ENCODE results near the gene PAK5. TPM values are rescaled to one million over a fixed set of nuclear protein-coding genes. Genes with fewer than 3 reads are reported as not detected.

The PAK5 gene
- total RNA-seq, 1 donor from 2014 or later: 1.6 TPM

DNA sequence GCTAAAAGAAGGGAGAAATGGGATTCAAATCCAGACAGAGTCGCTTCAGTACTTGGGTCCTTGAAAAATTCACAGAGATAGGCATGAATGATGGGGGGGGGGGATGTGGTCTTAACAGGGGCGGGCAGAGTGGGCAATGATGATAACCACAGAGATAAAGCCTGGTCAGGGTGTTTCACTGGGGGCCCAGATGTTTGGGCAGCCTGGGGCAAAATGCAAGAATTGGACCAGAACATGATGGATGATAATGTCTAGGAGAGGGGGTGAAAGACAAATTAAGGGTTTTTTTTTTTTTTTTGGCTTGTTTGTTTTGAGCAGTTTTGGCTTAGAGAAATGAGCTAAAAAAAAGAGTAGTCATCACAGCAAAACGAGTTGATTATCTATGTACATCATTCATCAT is 267.1 kb downstream of the PAK5 start:
- peaks cover 65% of the 10 kb centered on the region for H3K4me1 ChIP-seq
- no peaks in the 10 kb centered on the region for H3K79me2 ChIP-seq (ENCODE audit: low read depth)
- no peaks in the 10 kb centered on the region for H3K9me3 ChIP-seq (ENCODE audit: low read depth)
- peaks cover 20% of the 10 kb centered on the region for H3K27me3 Mint-ChIP-seq (ENCODE audit: insufficient read depth, low read depth)
- H3F3A ChIP-seq (ENCODE audit: low read depth): peaks cover 40% of the 10 kb centered on the region
- H3K4me1 Mint-ChIP-seq: peaks cover 41% of the 10 kb centered on the region
- H3K36me3 Mint-ChIP-seq: no peaks in the 10 kb centered on the region
- H3K9me3 Mint-ChIP-seq: no peaks in the 10 kb centered on the region
- H3K9ac ChIP-seq: no peak overlapping the region
- H3K36me3 ChIP-seq: no peaks in the 10 kb centered on the region
- TF ChIP-seq EZH2phosphoT487 (IDR thresholded peaks at IDR 0.05): no peak
- no peak for TF ChIP-seq CTCF (IDR thresholded peaks at IDR 0.05)
- no peak for TF ChIP-seq EZH2 (IDR thresholded peaks at IDR 0.05)
- peaks cover 33% of the 10 kb centered on the region for H3K27me3 ChIP-seq
- H2AFZ ChIP-seq (replicated peaks): no peak overlapping the region
- H3K4me2 ChIP-seq: peak overlapping the region; percentile 88
- no peak overlapping the region for H3K4me3 ChIP-seq
- H3K27ac Mint-ChIP-seq: no peak overlapping the region
- no peak for DNase-seq (ENCODE audit: low spot score)
- H3K4me3 Mint-ChIP-seq: peak overlapping the region; percentile 32
- H3K27ac ChIP-seq: no peak overlapping the region
- H4K20me1 ChIP-seq (ENCODE audit: low read depth): no peaks in the 10 kb centered on the region

DNA sequence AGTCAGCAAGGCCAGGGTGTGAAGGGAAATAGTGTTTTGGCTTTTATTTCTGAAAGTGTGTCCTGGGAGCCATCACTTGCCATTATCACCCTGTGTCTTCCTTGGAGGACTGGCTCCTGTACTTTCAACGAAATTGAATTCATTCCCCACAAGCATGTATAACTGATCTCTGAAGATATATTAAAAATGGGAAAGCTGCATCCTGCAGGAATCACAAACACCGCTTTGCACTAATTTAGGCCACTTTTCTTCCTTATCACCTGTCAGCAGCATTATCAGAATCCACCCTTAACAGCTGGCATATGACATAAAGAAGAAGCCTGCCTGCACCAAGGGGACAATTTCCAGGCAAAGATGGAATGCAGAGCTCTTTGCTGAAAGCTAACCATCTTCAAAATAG is 268.3 kb downstream of the PAK5 start:
- H3K79me2 ChIP-seq (ENCODE audit: low read depth): no peaks in the 10 kb centered on the region
- no peak for TF ChIP-seq EZH2phosphoT487 (IDR thresholded peaks at IDR 0.05)
- no peak overlapping the region for H3K9ac ChIP-seq
- no peak overlapping the region for H3K4me3 ChIP-seq
- DNase-seq (ENCODE audit: low spot score): no peak
- no peaks in the 10 kb centered on the region for H3K36me3 ChIP-seq
- H3K4me1 ChIP-seq: peaks cover 53% of the 10 kb centered on the region
- no peaks in the 10 kb centered on the region for H3K9me3 ChIP-seq (ENCODE audit: low read depth)
- no peak overlapping the region for H3K4me3 Mint-ChIP-seq
- H3K27me3 ChIP-seq: peaks cover 33% of the 10 kb centered on the region
- H3K36me3 Mint-ChIP-seq: no peaks in the 10 kb centered on the region
- peaks cover 38% of the 10 kb centered on the region for H3F3A ChIP-seq (ENCODE audit: low read depth)
- H3K9me3 Mint-ChIP-seq: peaks cover under 1% of the 10 kb centered on the region
- H3K27me3 Mint-ChIP-seq (ENCODE audit: insufficient read depth, low read depth): peaks cover 20% of the 10 kb centered on the region
- H3K27ac Mint-ChIP-seq: no peak overlapping the region
- H2AFZ ChIP-seq (replicated peaks): no peak overlapping the region
- peaks cover 39% of the 10 kb centered on the region for H3K4me1 Mint-ChIP-seq
- H3K4me2 ChIP-seq: no peak overlapping the region
- H3K27ac ChIP-seq: no peak overlapping the region
- no peaks in the 10 kb centered on the region for H4K20me1 ChIP-seq (ENCODE audit: low read depth)

GRCh38 chr20:9566977-9567376 is 271.9 kb downstream of the PAK5 start:
- H3K4me1 Mint-ChIP-seq: peaks cover 9% of the 10 kb centered on the region
- no peak overlapping the region for H3K4me2 ChIP-seq
- DNase-seq (ENCODE audit: low spot score): no peak
- peaks cover 1% of the 10 kb centered on the region for H3K9me3 Mint-ChIP-seq
- H3K27ac ChIP-seq: no peak overlapping the region
- H3K27me3 Mint-ChIP-seq (ENCODE audit: insufficient read depth, low read depth): peaks cover 18% of the 10 kb centered on the region
- no peaks in the 10 kb centered on the region for H3K36me3 ChIP-seq
- H3K27me3 ChIP-seq: peaks cover 33% of the 10 kb centered on the region
- H3K4me1 ChIP-seq: peaks cover 18% of the 10 kb centered on the region
- H3K9ac ChIP-seq: no peak overlapping the region
- H3K27ac Mint-ChIP-seq: no peak overlapping the region
- H3K4me3 ChIP-seq: no peak overlapping the region
- H3F3A ChIP-seq (ENCODE audit: low read depth): peaks cover 1% of the 10 kb centered on the region
- TF ChIP-seq EZH2phosphoT487 (IDR thresholded peaks at IDR 0.05) (no peak), EZH2 (IDR thresholded peaks at IDR 0.05) (no peak), CTCF (IDR thresholded peaks at IDR 0.05) (no peak)
- H3K36me3 Mint-ChIP-seq: no peaks in the 10 kb centered on the region
- no peaks in the 10 kb centered on the region for H4K20me1 ChIP-seq (ENCODE audit: low read depth)
- H3K4me3 Mint-ChIP-seq: no peak overlapping the region
- no peaks in the 10 kb centered on the region for H3K79me2 ChIP-seq (ENCODE audit: low read depth)
- H2AFZ ChIP-seq (replicated peaks): no peak overlapping the region
- H3K9me3 ChIP-seq (ENCODE audit: low read depth): no peaks in the 10 kb centered on the region

DNA sequence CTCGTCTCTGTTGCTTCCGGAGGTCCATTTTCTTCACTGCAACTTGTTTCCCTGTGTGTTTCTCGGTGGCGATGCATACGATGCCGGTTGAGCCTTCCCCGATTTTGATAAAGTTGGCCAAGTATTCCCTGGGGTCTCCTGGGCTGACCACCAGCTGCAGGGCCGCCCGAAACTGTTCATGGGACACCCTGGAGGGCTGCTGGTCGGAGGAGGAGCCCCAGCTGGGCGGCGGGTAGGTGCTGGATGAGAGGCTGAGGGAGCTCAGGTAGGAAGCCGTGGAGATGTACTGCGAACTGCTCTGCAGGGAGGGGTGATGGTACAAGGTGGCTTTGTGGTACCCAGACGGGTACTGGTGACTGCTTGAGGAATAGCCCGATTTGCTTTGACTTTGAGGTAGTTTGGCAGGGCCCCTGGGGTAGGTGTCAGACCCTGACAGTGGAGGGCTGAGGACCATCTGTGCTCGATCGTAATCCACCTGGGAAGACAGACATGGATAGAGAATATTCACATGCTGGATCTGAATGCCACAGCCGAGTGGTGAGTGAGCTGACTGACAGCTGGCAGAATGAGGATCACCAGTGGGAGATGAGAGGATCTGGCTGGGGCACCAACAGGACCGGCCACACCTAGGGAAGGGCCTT is 272.8 kb downstream of the PAK5 start:
- no peak overlapping the region for H3K27ac ChIP-seq
- no peaks in the 10 kb centered on the region for H3K9me3 ChIP-seq (ENCODE audit: low read depth)
- H3K4me3 ChIP-seq: no peak overlapping the region
- no peak overlapping the region for H3K9ac ChIP-seq
- Mint-ChIP-seq H3K4me3 (no peak overlapping the region), H3K27ac (peak overlapping the region; percentile 13), H3K36me3 (no peaks in the 10 kb centered on the region), H3K9me3 (peaks cover 1% of the 10 kb centered on the region), H3K27me3 (ENCODE audit: insufficient read depth, low read depth) (peaks cover 14% of the 10 kb centered on the region), H3K4me1 (peaks cover under 1% of the 10 kb centered on the region)
- H3K79me2 ChIP-seq (ENCODE audit: low read depth): no peaks in the 10 kb centered on the region
- peaks cover 23% of the 10 kb centered on the region for H3K27me3 ChIP-seq
- H3K4me2 ChIP-seq: no peak overlapping the region
- DNase-seq (ENCODE audit: low spot score): no peak
- H4K20me1 ChIP-seq (ENCODE audit: low read depth): no peaks in the 10 kb centered on the region
- no peak for TF ChIP-seq EZH2 (IDR thresholded peaks at IDR 0.05)
- no peak for TF ChIP-seq CTCF (IDR thresholded peaks at IDR 0.05)
- no peak for TF ChIP-seq EZH2phosphoT487 (IDR thresholded peaks at IDR 0.05)
- H2AFZ ChIP-seq (replicated peaks): no peak overlapping the region
- H3K36me3 ChIP-seq: no peaks in the 10 kb centered on the region
- H3K4me1 ChIP-seq: peaks cover 9% of the 10 kb centered on the region
- H3F3A ChIP-seq (ENCODE audit: low read depth): no peaks in the 10 kb centered on the region
